ENCODE data around the gene ST7.

The ST7 gene

DNA sequence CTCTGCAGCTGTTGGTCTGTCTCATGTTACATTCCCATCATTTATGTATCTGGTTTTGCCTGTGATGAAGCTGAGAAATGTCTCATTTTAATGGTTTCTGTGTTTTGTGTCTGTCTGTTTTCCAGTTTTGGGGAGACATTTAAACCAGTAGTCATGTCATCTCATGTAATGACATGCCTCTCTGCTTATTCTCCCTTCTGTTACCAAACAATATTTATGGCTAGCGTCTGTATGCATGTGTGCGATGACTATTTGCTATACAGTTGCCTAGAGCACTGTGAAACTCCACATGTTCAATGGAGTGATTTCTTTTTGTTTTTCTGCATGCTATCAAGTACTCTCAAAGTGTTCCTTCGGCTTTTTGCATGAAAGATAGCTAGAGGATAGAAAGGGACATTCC, 132.0 kb downstream of the ST7 start:
- no peak for DNase-seq (ENCODE audit: extremely low read depth, insufficient read length)
- no peaks in the 10 kb centered on the region for H3K27me3 ChIP-seq (replicated peaks; ENCODE audit: control insufficient read depth, insufficient read depth, low read length)
- TF ChIP-seq, protein P1, sequence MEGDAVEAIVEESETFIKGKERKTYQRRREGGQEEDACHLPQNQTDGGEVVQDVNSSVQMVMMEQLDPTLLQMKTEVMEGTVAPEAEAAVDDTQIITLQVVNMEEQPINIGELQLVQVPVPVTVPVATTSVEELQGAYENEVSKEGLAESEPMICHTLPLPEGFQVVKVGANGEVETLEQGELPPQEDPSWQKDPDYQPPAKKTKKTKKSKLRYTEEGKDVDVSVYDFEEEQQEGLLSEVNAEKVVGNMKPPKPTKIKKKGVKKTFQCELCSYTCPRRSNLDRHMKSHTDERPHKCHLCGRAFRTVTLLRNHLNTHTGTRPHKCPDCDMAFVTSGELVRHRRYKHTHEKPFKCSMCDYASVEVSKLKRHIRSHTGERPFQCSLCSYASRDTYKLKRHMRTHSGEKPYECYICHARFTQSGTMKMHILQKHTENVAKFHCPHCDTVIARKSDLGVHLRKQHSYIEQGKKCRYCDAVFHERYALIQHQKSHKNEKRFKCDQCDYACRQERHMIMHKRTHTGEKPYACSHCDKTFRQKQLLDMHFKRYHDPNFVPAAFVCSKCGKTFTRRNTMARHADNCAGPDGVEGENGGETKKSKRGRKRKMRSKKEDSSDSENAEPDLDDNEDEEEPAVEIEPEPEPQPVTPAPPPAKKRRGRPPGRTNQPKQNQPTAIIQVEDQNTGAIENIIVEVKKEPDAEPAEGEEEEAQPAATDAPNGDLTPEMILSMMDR (IDR thresholded peaks at IDR 0.05; ENCODE audit: insufficient read depth, low read length, poor library complexity, severe bottlenecking) = no peak
- no peaks in the 10 kb centered on the region for H3K36me3 ChIP-seq (ENCODE audit: control insufficient read depth, insufficient read depth, low read length)
- H3K4me3 ChIP-seq (replicated peaks; ENCODE audit: low read depth, low read length) = no peak overlapping the region

DNA sequence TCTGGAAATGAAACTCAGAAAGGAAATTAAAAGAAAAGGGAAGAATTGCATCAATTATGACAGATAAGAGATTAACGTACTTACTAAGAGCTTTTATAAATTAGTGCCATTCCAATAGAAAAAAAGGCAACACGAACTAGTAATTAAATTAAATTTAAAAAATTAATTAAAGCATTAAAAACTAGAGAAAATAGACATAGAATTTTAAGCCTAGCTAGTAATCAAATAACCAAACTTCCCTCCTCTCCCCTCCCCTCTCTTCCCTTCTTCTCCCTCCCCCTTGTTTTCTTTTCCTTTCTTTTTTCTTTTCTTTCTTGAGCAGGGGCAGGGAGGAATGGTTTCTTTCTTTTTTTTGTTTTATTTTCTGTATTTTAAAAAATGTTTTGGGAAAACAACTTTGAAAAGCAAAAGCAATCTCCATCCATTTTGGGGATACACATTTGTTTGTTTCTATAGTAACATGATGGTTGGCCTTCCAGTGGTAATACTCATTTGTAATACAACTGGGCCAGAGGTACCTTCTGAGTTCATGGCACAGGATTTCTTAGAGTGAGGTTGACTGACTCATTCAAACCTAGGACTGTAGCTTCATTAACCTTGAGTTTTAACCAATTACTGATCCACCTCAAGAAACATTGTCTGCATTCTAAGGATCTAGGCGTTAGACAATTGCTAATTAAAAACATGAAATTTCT, 132.6 kb downstream of the ST7 start:
- DNase-seq (ENCODE audit: extremely low read depth, insufficient read length) = no peak
- Histone ChIP-seq H3K27me3 (replicated peaks; ENCODE audit: control insufficient read depth, insufficient read depth, low read length) (no peaks in the 10 kb centered on the region), H3K36me3 (ENCODE audit: control insufficient read depth, insufficient read depth, low read length) (no peaks in the 10 kb centered on the region), H3K4me3 (replicated peaks; ENCODE audit: low read depth, low read length) (no peak overlapping the region)
- TF ChIP-seq, protein P1 (IDR thresholded peaks at IDR 0.05; ENCODE audit: insufficient read depth, low read length, poor library complexity, severe bottlenecking) = no peak

DNA sequence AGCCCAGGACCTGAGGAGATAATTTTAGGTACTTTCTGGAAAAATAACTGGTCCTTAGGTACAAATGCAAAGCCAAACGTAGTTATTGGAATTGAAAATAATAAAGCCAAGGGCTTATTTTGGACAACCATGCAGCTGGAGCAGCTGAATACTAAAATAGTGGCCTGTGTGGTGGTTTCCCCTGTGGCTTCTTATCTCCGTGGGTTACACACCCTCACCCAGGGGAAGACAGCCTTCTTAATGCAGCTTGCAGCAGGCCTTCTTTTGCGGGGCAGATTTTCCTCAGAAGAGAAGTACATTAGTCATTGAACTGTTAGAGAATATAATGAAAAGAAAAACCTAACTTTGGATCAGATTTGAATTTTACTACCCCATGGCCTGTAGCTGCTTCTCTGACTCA, 133.5 kb downstream of the ST7 start:
- DNase-seq (ENCODE audit: extremely low read depth, insufficient read length) = no peak

DNA sequence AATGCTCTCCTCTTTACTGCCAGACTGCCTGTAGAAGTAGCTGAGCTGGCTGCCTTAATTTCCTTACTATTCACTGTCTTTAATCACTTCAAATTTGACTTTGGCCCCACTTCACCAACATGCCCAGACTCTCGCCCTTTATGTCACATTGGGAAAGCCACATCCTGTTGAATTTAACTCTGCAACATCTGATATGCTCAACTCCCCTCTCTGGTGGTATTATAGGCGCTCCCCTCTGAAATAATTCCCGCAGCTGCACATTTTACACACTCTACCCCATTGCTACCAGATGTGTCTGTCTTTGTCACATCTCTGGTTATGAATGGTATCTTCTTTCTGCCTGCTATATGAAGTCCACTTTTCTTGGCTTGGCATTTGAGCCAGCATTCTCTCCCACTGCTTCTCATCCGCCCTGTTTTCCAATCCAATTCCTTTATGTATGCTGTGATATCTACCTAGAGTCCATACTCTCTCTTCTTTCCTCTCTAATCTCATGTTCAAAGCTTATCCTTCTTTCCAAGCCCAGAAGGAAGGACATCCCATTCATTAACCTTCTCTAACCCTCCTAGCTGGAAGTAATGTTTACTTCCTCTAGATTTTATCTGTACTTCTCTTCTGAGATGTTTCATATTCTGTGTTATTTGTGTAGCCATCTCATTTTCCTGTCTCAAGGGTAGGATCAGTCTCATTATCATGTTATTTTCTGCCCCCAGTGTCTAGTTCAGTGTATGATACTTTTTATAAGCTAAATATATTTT, 134.5 kb downstream of the ST7 start:
- no peak for DNase-seq (ENCODE audit: extremely low read depth, insufficient read length)
- TF ChIP-seq, protein P1 (IDR thresholded peaks at IDR 0.05; ENCODE audit: insufficient read depth, low read length, poor library complexity, severe bottlenecking) = no peak
- H3K27me3 ChIP-seq (replicated peaks; ENCODE audit: control insufficient read depth, insufficient read depth, low read length) = no peaks in the 10 kb centered on the region
- no peak overlapping the region for H3K4me3 ChIP-seq (replicated peaks; ENCODE audit: low read depth, low read length)
- H3K36me3 ChIP-seq (ENCODE audit: control insufficient read depth, insufficient read depth, low read length) = no peaks in the 10 kb centered on the region

More for the DNA sequence above, 133.5 kb downstream of the ST7 start:
- H3K27me3 ChIP-seq (replicated peaks; ENCODE audit: control insufficient read depth, insufficient read depth, low read length) = no peaks in the 10 kb centered on the region
- H3K4me3 ChIP-seq (replicated peaks; ENCODE audit: low read depth, low read length) = no peak overlapping the region
- no peaks in the 10 kb centered on the region for H3K36me3 ChIP-seq (ENCODE audit: control insufficient read depth, insufficient read depth, low read length)
- TF ChIP-seq, protein P1 (IDR thresholded peaks at IDR 0.05; ENCODE audit: insufficient read depth, low read length, poor library complexity, severe bottlenecking) = no peak

DNA sequence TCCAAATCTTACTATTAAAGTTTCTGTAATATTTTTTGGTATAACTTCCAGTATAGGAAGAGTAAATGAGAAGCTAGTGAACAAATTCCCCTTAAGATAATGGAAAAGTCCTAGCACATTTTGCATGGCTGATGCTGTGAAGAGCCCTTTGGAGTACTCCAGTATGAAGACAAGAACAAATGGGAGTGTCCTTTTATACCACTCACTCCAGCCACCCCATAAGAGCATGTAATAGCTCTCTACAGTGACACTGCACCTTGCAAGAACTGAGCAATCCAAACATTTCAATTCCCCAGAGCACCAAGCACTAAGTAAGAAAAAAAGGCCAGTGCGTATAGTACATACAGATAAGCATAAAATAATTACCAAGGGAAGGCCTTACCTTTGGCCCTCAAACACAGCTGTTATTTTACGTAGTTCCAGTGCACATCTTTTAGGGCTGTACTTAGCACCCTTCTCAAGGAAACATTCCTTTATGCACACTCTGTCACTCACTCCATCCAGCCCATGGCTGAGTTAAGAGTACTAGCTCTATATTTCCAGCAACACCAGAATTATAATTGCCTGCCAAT, 135.4 kb downstream of the ST7 start:
- no peak for DNase-seq (ENCODE audit: extremely low read depth, insufficient read length)
- Histone ChIP-seq H3K36me3 (ENCODE audit: control insufficient read depth, insufficient read depth, low read length) (no peaks in the 10 kb centered on the region), H3K4me3 (replicated peaks; ENCODE audit: low read depth, low read length) (no peak overlapping the region), H3K27me3 (replicated peaks; ENCODE audit: control insufficient read depth, insufficient read depth, low read length) (no peaks in the 10 kb centered on the region)
- TF ChIP-seq, protein P1 (IDR thresholded peaks at IDR 0.05; ENCODE audit: insufficient read depth, low read length, poor library complexity, severe bottlenecking) = no peak
